Measurements from ENCODE around the gene PRDM16. TPM values are rescaled to one million over a fixed set of nuclear protein-coding genes. Genes with fewer than 3 reads are reported as not detected.

The PRDM16 gene
- total RNA-seq, 1 experiment from 2014 or later = not detected

DNA sequence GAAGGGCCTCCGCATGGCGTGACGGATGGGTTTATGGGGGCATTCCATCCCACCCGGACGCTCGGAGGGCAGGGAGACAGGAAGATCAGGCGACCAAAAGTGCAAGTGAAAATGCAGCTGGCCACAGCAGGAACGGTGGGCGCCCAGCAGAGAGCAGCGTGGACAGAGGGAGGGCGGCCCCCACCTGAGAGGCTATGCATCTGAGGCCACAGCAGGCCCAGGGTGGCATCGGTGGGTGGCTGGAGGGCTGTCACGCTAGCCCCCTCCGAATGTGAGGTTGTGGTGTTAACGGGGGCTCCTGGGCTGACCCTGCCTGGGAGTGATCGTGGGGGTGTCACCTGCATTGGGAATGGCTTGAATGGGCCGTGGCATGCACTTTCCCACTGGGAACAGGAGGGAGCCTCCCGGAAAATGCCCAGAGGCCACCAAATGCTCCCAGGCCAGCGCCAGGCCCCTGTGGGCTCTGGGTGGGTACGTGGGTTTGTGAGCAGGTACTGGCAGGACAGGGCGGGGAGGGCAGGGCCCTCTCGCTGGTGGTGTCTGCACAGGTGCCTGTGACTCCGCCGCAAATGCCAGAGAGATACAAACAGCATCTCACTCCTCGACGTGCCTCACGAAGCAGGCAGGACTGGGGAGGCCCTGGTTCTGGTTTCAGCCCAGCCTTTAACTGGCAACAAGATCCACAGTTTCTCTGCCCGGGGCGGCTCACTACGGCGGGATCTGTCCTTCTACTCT, 172.8 kb downstream of the PRDM16 start:
- DNase-seq (ENCODE audit: low read depth) = no peak

DNA sequence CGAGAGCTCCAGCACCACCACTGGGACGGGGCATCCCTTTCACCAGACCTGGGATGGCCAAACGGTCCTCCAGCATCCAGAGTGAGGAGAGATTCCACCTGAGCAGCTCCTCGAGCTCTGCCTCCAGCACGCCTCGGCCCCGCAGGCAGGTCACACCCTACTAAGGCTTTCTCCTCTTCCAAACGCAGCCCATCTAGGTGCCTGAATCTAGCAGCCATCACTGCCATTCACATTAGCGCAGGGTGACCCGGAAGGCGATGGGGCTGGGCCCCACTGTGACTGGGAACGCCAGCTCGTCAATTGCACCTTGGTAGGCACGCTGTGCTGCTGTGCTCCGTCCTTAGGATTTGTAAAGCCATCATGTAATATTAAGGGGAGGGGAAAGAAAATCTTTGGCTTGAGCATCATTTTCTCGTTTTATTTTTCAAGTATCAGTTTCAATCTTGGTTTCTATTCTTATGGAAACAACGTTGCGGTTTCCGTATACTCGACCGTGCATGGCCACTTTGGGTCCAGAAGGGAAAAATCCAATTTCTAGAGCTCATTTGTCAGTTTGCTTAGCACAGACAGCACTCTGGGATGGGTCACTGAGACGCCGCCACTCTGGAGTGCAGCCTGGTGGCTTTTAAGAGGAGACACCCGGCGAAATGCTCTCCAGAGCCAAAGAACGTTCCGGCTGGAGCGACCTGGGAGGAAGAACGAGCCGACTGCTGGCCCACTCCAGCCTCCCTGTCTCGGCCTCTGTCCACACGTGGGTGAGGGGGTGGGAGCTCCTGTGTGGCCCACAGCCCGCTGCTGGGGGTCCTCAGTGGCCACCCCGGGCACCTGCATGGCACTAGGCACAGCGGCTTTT, 173.6 kb downstream of the PRDM16 start:
- no peak for DNase-seq (ENCODE audit: low read depth)

DNA sequence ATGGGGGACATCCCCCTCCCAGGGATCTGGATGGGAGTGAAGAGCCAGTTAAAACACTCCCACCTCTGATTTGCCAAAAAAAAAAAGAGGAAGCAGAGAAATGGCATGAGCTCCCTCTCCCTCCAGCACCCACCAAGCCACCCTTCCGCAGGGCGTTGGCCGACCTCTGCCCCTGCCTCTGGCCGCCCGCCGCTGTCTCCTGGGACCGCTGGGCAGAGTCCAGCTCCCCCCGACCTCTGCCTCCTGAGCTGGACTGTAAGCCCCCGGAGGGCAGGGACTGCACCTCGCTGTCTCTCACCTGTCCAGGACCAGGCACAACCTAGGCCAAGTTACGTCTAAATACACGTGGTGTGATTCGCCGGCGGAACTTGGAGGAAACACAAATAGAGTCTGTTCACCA, 174.3 kb downstream of the PRDM16 start:
- no peak for DNase-seq (ENCODE audit: low read depth)

DNA sequence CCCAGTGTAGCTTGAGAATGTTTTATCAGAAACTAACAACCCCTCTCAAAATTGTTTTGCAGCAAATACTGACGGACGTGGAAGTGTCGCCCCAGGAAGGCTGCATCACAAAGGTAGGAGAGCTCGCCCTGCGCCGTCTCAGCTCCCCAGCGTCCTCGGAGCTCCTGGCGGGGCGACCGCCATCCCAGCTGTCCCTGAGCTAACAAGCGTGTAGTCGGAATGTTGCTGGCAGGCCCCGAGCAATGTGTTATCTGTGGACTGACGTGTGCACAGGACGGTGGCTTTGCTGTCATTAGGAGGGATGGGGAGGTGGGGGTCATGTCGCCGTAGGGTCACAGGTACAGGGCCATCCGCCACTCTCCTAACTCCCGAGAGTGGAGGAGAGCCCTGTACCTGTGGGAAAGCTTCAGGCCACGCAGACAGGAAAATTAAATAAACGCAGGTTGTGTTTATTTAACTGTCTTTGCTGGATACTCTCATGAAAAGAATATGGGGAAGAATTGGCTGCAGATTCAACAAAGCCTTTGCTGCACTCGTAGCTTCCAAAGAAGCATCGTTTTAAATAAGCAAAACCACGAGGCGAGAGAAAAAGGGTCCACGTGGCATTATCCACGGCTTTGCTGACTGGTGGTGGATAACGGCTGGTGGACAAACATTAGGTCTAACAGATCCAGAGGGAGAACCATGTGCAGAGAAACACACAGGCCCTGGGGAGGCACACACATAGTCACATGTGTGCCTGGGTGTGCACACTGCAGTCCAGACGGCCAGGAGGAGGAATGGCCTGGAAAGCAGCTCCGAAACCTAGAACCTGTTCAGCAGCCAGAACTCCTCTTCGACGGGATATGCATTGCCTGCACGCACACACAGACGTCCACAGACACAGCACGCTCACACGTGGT, 175.3 kb downstream of the PRDM16 start:
- no peak for DNase-seq (ENCODE audit: low read depth)

DNA sequence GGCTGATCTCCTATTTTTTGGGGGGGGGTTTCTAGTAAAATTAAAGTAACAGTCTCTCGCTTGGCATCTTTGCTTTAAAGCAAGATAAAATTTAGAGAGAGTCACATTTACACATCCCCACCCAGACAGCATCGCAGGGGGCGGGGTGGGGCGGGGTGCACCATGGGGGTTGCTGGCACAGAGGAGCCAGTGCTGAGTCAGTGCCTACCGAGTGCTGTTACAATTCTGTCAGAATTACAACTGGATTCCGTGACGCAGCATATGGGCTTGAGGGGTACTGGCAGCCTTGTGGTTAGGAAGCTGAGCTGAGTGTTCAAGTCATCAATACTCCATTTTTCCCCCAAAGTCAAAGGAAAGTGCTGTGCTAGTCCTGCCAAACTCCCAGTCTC, 175.9 kb downstream of the PRDM16 start:
- no peak for DNase-seq (ENCODE audit: low read depth)

DNA sequence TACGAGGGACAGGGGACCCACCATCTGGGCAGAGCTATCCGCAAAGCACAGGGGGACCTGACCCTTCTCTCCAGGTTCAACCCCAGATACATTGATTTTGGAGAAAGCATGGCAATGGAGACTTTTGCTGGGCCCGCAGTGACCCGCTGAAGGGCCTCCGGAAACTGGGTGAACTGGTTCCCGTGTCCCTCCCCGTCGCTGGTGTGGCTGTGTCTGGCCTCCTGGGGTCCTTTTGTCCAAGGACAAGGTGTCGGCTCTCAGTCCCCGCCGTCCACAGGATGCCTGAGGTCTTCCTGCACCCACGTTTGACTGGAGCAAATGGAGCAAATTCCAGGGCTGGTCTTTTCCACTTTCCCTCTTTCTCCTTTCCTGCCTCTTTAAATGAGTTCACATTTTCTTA, 176.3 kb downstream of the PRDM16 start:
- DNase-seq (ENCODE audit: low read depth) = no peak

DNA sequence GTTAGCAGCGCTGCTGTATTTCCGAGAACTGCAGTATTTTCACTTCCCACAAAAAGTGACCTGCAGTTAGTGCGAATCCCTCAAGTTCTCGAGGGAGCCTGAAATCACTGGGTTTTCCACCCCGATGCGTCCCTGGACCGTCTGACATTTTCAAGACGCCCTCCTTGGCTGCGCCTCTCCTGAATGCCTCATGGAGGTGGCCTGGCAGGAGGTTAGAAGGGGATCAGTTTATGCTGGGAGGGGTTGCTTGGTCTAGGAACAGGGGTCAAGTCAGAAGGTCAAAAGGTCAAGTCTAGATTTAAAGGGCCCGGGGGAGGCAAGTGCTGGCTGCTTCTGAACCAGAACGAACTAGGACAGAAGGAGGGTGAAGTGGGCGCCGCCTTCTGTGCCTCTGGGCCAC, 176.8 kb downstream of the PRDM16 start:
- no peak for DNase-seq (ENCODE audit: low read depth)

DNA sequence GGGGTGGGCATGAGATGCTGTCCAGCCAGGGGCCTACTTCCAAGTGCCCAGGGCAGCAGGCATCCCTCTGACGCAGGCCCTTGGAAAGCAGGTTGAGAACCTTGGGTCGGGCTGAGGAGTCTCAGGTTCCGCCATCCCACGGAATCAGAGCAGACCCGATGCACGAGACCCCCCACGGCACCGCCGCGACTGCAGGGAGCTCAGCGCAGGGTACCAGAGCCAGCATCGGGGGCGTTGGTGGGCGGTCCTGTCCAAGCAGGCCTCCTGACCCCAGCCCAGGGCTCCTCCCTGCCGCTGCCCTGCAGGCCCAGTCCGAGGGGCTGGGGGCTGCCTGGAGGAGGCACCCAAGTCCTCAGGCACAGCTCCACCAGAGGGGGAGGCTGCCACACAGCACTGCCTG, 177.2 kb downstream of the PRDM16 start:
- DNase-seq (ENCODE audit: low read depth) = no peak

DNA sequence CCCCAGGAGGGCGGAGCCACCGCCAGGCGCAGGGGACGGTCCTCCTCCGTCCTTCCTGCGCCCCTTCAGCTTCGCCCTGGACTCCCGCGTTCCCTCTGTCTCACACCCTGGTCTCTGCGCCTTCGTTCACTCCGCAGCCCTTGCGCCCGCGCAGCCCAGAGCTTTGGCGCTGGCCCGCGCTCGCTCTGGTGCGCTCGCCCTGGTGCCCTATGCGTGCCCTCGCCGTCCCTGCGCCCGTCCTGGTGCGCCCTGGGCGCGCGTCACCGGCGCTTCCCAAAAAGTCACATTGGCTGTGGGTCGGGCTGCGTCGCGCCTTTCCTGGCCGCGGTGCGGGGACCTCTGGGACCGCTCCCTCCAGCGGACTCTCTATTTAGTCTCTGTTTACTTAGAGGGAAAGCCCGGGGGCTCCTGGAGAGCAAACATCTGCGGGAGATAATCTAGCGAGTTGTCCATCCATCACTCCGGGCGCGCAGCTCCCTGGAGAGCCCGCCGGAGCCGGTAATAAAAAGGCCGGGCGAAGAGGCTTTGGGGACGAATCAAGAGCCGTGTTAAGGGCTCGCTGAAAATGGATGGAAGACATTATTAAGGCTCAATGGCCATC, 178.6 kb downstream of the PRDM16 start:
- no peak for DNase-seq (ENCODE audit: low read depth)

DNA sequence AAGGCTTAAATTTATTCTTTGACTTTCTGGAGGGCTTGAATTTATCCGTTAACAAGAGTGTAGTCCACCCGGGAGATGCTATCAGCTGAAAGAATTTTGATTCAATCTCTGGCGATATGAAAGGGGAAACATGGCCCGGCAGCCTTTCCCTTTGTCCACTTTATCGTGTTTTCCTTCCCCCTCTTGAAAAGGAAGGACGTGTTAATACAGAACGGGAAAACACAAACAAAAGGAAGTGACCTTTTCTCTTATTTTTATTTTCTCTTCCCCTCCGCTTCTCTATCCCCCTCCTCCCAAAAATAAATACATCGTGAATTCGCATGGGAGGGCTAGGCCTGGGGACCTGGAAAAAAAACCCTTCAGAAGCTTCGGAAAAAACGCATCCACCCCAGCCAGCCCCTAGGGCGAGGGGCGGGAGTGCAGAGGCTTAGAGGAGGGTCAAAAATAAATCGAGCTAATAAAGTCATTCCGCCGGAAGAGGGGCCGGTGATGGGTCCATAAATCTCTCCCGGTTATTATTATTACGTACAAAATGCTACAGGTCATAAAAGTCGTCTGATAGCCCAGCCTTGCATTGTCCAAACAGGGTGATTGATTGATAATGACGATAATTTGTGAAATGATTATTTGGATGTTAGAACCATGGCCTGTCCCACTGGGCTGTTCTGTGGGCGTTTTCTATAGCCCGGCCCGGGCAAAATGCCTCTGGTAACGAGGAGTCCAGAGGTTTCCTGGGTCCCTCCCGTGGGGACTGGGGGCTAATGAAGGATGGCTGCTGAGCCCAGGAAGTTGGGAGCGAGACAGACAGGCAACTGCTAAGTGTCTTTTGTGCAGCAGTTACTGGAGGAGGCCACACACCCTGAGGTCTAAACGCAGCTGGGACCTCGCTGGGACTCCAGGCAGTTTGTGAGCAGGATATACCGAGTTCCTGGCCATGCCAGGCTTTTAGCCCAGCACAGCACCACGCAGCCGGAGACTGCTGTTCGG, 179.4 kb downstream of the PRDM16 start:
- no peak for DNase-seq (ENCODE audit: low read depth)

DNA sequence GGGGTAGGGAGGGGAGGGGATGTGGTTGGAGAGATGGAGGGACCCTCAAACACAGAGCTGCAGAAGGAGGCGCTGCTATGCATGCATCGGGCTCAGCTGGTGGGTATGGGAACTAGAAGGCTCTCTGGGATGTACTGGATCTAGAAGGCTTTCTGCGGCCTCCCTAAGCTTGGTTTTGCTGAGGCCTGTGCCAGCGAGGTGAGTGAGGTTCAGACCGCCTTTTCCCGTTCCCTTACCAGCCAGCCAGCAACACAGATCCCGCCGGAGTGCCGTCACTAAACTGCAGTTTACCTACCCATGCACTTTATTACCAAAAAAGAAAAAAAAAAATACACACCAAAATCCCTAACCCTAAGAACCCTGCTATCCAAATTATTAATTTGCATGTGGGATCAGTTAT, 180.2 kb downstream of the PRDM16 start:
- no peak for DNase-seq (ENCODE audit: low read depth)

DNA sequence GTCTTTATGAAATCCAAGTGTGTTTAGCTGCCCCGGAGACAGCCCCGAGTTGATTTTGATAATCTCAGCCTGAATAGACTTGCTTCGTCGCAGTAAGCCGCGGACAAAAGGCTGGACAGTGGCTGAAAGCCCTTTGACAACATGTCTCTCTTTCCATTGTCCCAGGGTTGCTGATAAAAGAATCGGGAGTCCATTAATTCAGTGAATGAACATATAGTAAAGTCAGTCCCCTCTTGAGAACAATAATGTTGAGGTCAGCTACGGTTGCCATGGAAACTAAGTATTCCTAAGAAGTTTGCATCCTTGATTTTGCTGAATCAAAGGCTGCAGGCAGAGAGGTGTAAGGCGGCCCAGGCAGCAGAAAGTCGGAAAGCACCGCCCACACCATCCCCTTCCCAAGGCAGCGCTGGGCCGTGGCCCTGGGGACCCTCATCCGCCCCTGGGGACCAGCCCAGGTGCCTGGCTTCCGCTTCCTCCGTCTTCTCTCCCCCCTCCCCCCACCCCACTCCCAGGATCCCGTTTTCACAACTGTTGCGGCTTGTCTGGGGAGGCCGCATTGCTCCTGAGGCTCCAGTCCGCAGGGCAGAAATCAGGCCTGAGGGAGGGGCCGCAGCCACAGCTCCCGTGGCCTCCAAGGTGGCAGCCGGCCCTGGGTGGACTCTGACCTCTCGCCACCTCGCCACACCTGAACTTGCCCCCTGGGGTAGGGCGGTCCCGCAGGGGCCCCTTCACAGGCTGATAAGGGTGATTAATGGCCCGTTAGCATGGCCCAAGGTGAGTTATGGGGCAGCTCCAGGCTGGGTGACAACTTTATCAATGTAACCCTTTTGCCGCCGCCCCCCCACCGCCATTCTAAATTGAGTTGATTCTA, 180.9 kb downstream of the PRDM16 start:
- DNase-seq (ENCODE audit: low read depth) = no peak

DNA sequence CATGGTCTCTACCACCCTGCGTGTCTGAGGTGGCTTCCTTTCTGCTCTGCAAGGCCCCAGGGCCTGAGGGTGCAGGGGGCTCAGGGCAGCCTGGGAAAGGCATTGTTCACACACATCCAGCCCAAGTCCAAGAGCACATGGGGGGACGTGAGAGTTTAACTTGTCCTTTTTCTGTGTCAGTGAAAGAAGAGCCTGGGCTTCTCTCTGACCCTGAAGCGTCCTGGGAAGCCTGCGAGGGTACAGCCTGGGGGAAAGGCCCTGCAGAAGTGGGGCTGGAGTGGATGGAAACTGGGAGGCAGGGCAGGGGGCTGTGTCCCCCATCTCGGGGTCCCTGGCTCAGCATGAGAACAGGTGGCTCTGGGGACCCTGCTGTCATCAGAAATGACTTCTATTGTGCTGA, 181.6 kb downstream of the PRDM16 start:
- DNase-seq (ENCODE audit: low read depth) = no peak

DNA sequence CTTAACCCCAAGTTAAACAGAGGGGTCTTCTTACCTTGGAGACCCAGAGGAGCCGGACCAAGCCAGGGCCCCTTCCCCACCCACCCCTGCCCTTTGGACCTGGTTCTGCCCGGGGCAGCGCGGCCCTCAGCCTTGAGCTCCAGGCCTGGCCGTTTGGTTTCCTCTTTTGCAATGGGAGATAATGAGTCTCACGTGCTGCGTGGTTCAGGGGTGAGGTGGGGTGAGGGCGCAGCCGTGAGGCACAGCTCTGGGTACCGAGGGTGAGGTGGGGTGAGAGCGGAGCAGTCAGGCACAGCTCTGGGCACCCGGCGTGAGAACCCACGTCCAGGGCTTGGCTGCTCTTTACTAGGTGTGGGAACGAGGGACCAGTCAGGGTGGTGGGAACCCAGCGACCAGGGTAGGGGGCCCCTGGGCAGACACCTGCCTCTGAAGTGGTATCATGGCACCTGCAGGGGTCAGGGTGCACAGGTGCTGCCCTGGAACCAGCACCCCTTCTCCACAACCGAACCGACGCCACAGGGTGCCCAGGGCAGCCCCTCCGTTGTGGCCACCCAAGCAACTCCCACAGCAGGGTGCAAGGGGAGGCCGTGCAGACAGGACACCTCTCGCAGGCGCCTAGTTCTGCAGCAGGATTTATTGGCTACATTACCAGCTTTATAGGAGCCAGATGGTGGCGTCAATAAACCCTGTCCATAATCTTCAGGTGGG, 182.2 kb downstream of the PRDM16 start:
- no peak for DNase-seq (ENCODE audit: low read depth)

DNA sequence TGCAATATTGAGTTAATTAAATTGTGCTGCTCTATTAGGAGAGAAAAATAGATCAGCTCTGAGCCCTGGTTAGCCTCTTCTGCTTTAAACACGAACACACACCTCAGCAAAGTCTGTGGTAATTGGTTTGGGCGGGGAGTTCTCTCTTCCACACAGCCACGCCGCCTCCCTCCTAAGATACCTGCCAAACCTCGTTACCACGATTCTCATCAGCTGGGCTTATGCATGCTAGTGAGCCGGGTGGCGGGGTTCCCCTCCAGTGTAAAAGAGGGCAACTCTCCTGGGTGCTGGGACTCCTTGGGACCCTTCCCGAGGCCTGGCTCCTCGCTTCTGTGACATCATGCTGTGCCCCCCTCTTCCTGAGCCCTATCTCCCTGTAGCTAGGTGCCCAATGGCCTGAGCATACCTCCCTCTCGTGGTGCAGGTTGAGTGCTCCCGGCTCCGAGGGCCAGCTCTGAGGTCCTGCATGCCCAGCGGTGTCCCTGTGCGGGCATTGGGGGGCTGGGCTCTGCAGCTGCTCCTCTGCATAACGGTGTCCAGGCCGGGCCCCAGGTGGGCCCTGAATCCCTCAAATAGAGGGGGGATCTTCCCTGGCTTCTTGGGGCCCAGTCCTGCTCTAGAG, 182.9 kb downstream of the PRDM16 start:
- no peak for DNase-seq (ENCODE audit: low read depth)

DNA sequence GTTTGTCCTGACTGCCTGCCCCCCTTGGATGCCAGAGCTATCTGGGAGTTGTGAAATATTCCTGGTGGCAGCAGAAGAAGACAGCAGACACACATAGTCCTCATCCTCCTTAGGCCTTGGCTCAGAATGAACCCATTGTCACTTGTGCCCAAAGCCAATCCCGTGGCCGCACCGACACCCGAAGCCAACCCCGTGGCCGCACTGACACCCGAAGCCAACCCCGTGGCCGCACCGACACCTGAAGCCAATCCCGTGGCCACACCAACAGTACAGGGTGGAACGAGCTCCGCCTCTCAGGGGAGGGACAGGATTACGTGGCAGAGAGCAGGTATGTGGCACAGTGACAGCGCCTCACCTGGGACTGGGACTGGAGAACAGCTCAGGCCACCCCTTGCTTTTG, 186.7 kb downstream of the PRDM16 start:
- DNase-seq (ENCODE audit: low read depth) = no peak

DNA sequence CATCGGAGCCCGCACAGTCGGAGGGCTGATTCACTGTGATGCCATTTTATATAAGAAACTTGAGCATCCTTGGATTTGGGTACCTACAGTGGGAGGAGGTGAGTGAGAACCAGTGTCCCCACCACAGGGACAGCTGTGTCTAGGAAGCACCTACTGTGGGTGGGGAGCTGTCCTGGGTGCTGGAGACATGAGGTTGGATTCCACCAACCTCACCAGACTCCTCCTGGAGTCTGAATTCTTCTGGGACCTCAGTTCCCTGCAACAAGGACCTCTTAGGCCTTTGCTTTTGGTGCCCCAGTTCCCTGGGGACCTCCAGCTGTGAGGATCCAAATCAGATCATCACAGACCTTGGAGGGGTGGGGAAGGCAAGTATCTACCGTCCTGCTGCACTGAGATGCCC, 188.8 kb downstream of the PRDM16 start:
- no peak for DNase-seq (ENCODE audit: low read depth)

DNA sequence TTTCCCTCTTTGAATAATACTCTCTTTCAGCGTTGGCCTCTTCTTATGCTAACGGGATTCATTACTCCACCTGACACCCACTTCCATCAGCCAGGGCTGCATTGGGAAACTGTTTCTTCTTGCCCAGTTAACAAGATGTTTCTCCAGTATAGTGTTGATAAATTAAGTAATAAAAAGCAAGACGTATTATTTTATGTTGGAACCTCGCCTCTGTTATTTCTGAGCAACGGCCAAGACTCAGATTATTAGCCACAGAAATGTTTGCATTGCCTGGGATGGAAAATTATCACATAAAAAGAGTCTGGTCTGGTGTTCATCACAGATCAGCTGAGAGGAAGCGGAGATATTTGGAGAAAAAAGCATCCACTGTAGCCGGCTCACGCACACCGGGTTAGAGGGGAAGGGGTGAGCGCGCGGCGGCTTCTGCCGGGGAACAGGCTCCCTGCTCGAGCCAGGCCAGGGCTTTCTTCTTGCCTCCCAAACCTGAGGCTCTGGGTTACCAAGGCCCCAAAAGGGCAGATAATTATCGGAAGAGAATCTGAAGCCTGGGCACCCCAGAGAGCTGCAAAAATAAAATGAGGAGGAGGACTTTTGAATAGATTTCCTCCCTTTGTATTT, 189.5 kb downstream of the PRDM16 start:
- no peak for DNase-seq (ENCODE audit: low read depth)
